ENCODE data around the gene TRAPPC2L.
"Not testable (repeated sequence)": the region's sequence is repeated elsewhere in the genome, so short reads cannot be mapped to it uniquely, and the experiment has no call there.

Gene TRAPPC2L

GRCh38 chr16:88877564-88878289 is 20.8 kb downstream of the TRAPPC2L start:
- no peak for DNase-seq (ENCODE audit: low read depth)

GRCh38 chr16:88878356-88878755 is 21.4 kb downstream of the TRAPPC2L start:
- no peak for DNase-seq (ENCODE audit: low read depth)

- no peak for DNase-seq (ENCODE audit: low read depth)
These were observed 22.2 kb downstream of the TRAPPC2L start for GRCh38 chr16:88878967-88879787.

GRCh38 chr16:88879788-88880055 is 22.8 kb downstream of the TRAPPC2L start:
- no peak for DNase-seq (ENCODE audit: low read depth)

GRCh38 chr16:88880226-88881006 is 23.5 kb downstream of the TRAPPC2L start:
- no peak for DNase-seq (ENCODE audit: low read depth)

- no peak for DNase-seq (ENCODE audit: low read depth)
These were observed 24.2 kb downstream of the TRAPPC2L start for GRCh38 chr16:88881007-88881615.

GRCh38 chr16:88881675-88882357 is 24.9 kb downstream of the TRAPPC2L start:
- DNase-seq (ENCODE audit: low read depth), result no peak

- DNase-seq (ENCODE audit: low read depth), result no peak
These were observed 25.6 kb downstream of the TRAPPC2L start for GRCh38 chr16:88882358-88883030.

- DNase-seq (ENCODE audit: low read depth), result no peak
These were observed 26.4 kb downstream of the TRAPPC2L start for GRCh38 chr16:88883117-88883895.

- DNase-seq (ENCODE audit: low read depth), result no peak
These were observed 27.0 kb downstream of the TRAPPC2L start for GRCh38 chr16:88883946-88884345.

- DNase-seq (ENCODE audit: low read depth), result no peak
These were observed 27.8 kb downstream of the TRAPPC2L start for GRCh38 chr16:88884569-88885271.

GRCh38 chr16:88885693-88886280 is 28.9 kb downstream of the TRAPPC2L start:
- no peak for DNase-seq (ENCODE audit: low read depth)

GRCh38 chr16:88886420-88886844 is 29.5 kb downstream of the TRAPPC2L start:
- DNase-seq (ENCODE audit: low read depth), result no peak

GRCh38 chr16:88886845-88887521 is 30.1 kb downstream of the TRAPPC2L start:
- DNase-seq (ENCODE audit: low read depth), result no peak

- DNase-seq (ENCODE audit: low read depth), result no peak
These were observed 31.1 kb downstream of the TRAPPC2L start for GRCh38 chr16:88888057-88888456.

GRCh38 chr16:88888461-88889387 is 31.8 kb downstream of the TRAPPC2L start:
- no peak for DNase-seq (ENCODE audit: low read depth)

- DNase-seq (ENCODE audit: low read depth), result not testable (repeated sequence)
These were observed 32.9 kb downstream of the TRAPPC2L start for GRCh38 chr16:88889702-88890352.

Measured in non-pigmented ciliary epithelial cell (primary cell).